K562 (cell line): Measurements from ENCODE around the gene RTP3. TPM values are rescaled to one million over a fixed set of nuclear protein-coding genes. Genes with fewer than 3 reads are reported as not detected.

Experiments used
- ATAC-seq: fragments of 200-7000 bp; cut with Tn5 transposase; 3 replicates; pipeline ENCODE4 v1.9.1; 2020; ENCODE audit warnings: moderate library complexity
- BruUV-seq: library from RNA; stranded (reverse); fragments of 400-500 nt; replicated peaks from 2 replicates; lab custom pipeline; 2021; lab: Mats Ljungman, UMichigan
- CTCF ChIA-PET: fragments of 300-600 bp; formaldehyde crosslinking; extraction: SDS; loops from one replicate; lab custom pipeline; 2021; ENCODE audit warnings: low intra/inter-chr PET ratio; lab: Yijun Ruan, JAX
- POLR2A ChIA-PET: fragments of 300-600, 350-650 bp; sonication (Branson Sonifier 250); formaldehyde crosslinking; extraction: SDS; loops from one replicate; lab custom pipeline; 2021; ENCODE audit warnings: antibody characterized with exemption, inconsistent platforms; lab: Yijun Ruan, JAX
- DNase-seq, 4 experiments: peaks; one replicate each; pipeline versions ENCODE4 v3.0.0 to v3.0.0-alpha.2; 2011 to 2018; ENCODE audit warnings: low spot score in 3 of 4, mixed read lengths in 3 of 4; ENCODE audit errors: extremely low read depth in 1 of 4
- FAIRE-seq: peaks from 2 replicates; lab custom pipeline; 2011; peaks lifted over from hg19 to GRCh38; lab: Jason Lieb, UNC
- H2AFZ ChIP-seq: 2 replicates; pipeline ENCODE4 v1.6.0; 2011; ENCODE audit warnings: low read depth, low read length, control low read depth, inconsistent platforms
- H3K27ac ChIP-seq: fragments of 200-600 bp; 3 replicates; pipeline ENCODE4 v1.8.0; 2011; ENCODE audit warnings: low read depth, mild to moderate bottlenecking, control low read depth, inconsistent platforms, low read length, moderate library complexity, mixed read lengths; ENCODE audit errors: extremely low read depth
- H3K27me3 ChIP-seq, 2 experiments: fragments of 300-600 bp in 1 of 2; 2 replicates in 1 of 2; 3 replicates in 1 of 2; pipeline versions ENCODE4 v1.6.0 to v1.8.0; 2011; ENCODE audit warnings: inconsistent platforms in 2 of 2, low read length in 2 of 2, mild to moderate bottlenecking in 1 of 2, mixed read lengths in 1 of 2, moderate library complexity in 1 of 2; ENCODE audit not compliant: control insufficient read depth in 2 of 2, insufficient read depth in 2 of 2
- H3K36me3 ChIP-seq: fragments of 300-600 bp; 3 replicates; pipeline ENCODE4 v1.8.0; 2011; ENCODE audit warnings: mild to moderate bottlenecking, low read length, inconsistent platforms; ENCODE audit not compliant: control insufficient read depth, insufficient read depth
- H3K4me1 ChIP-seq, 2 experiments: fragments of 200-600 bp in 1 of 2; replicated peaks in 1 of 2; 2 replicates in 1 of 2; 3 replicates in 1 of 2; pipeline versions ENCODE4 v1.5.1 to v1.8.0; 2011; ENCODE audit warnings: inconsistent platforms in 2 of 2, low read length in 2 of 2, mild to moderate bottlenecking in 1 of 2, mixed read lengths in 1 of 2, moderate library complexity in 1 of 2; ENCODE audit not compliant: control insufficient read depth in 2 of 2, insufficient read depth in 2 of 2
- H3K4me2 ChIP-seq: 2 replicates; pipeline ENCODE4 v1.6.1; 2011; ENCODE audit warnings: low read length, control low read depth, inconsistent platforms, mixed read lengths; ENCODE audit not compliant: insufficient read depth
- H3K4me3 ChIP-seq: fragments of 200-600 bp; sonication (generic), shearing (Covaris generic); 2 replicates; pipeline ENCODE4 v1.5.1; 2016; ENCODE audit warnings: control low read depth, inconsistent platforms
- H3K79me2 ChIP-seq: fragments of 200-600 bp; 3 replicates; pipeline ENCODE4 v1.8.0; 2011; ENCODE audit warnings: low read length, inconsistent platforms; ENCODE audit not compliant: control insufficient read depth, insufficient read depth
- H3K9ac ChIP-seq, 2 experiments: 2 replicates each; pipeline versions ENCODE4 v1.6.0 to v1.6.1; 2011; ENCODE audit warnings: low read depth in 2 of 2, low read length in 2 of 2, control low read depth in 1 of 2, inconsistent platforms in 1 of 2, mild to moderate bottlenecking in 1 of 2, mixed read lengths in 1 of 2; ENCODE audit not compliant: insufficient read depth in 1 of 2
- H3K9me1 ChIP-seq: one replicate; pipeline ENCODE4 v1.6.0; 2011; ENCODE audit warnings: inconsistent platforms, mild to moderate bottlenecking, low read length, moderate library complexity; ENCODE audit not compliant: control insufficient read depth, insufficient read depth
- H3K9me3 ChIP-seq: replicated peaks from 2 replicates; pipeline ENCODE4 v1.5.1; 2011; ENCODE audit warnings: low read depth, low read length, inconsistent platforms; ENCODE audit not compliant: control insufficient read depth, insufficient read depth
- H4K20me1 ChIP-seq: replicated peaks from 2 replicates; pipeline ENCODE4 v1.6.1; 2011; ENCODE audit warnings: low read length, inconsistent platforms, mixed read lengths; ENCODE audit not compliant: control insufficient read depth, insufficient read depth
- CBX5 ChIP-seq: IDR thresholded peaks from 2 replicates; pipeline ENCODE4 v1.6.1; 2014; ENCODE audit warnings: low read depth, borderline replicate concordance
- CEBPB ChIP-seq: fragments of 450-650 bp; IDR thresholded peaks from 2 replicates; pipeline ENCODE4 v1.6.1; 2016; ENCODE audit warnings: missing genetic modification characterization, missing compliant biosample characterization
- CEBPG ChIP-seq, 3 experiments: fragments of 200-800 bp in 1 of 3; sonication (Bioruptor generic) in 1 of 3; sonication (generic) in 1 of 3; formaldehyde crosslinking in 1 of 3; IDR thresholded peaks in 2 of 3; conservative IDR thresholded peaks in 1 of 3; 2 replicates each; pipeline versions ENCODE4 v1.6.1 to v1.8.0; 2016 to 2022; ENCODE audit warnings: missing compliant biosample characterization in 2 of 3, missing genetic modification characterization in 2 of 3, mild to moderate bottlenecking in 1 of 3, missing genetic modification reagents in 1 of 3
- COPS2 ChIP-seq: fragments of 450-650 bp; conservative IDR thresholded peaks from 2 replicates; pipeline ENCODE4 v1.6.1; 2016; ENCODE audit warnings: mild to moderate bottlenecking, moderate library complexity
- DPF2 ChIP-seq: fragments of 450-650 bp; IDR thresholded peaks from 2 replicates; pipeline ENCODE4 v1.6.1; 2016
- HSF4 ChIP-seq: fragments of 250-450 bp; sonication (Bioruptor Pico); IDR thresholded peaks from 2 replicates; pipeline ENCODE4 v2.1.2; 2022; ENCODE audit warnings: mild to moderate bottlenecking, moderate library complexity, borderline replicate concordance
- MAZ ChIP-seq, 2 experiments: fragments of 450-650 bp in 1 of 2; sonication (generic) in 1 of 2; formaldehyde crosslinking; IDR thresholded peaks in 1 of 2; conservative IDR thresholded peaks in 1 of 2; 2 replicates each; pipeline versions ENCODE4 v1.4.0 to v1.5.0; 2020; ENCODE audit warnings: mild to moderate bottlenecking in 1 of 2, missing genetic modification reagents in 1 of 2
- MCM7 ChIP-seq, 2 experiments: fragments of 450-650 bp; IDR thresholded peaks; 2 replicates each; pipeline ENCODE4 v1.6.1; 2016 to 2018
- MEF2A ChIP-seq: IDR thresholded peaks from 2 replicates; pipeline ENCODE4 v1.6.1; 2011; ENCODE audit warnings: low read depth, mild to moderate bottlenecking, low read length, moderate library complexity; ENCODE audit not compliant: control insufficient read depth
- NFATC3 ChIP-seq: fragments of 450-650 bp; IDR thresholded peaks from 2 replicates; pipeline ENCODE4 v1.6.1; 2017; ENCODE audit warnings: mild to moderate bottlenecking
- NFIX ChIP-seq: fragments of 250-450 bp; sonication (Bioruptor Pico); IDR thresholded peaks from 2 replicates; pipeline ENCODE4 v1.4.0; 2020; ENCODE audit warnings: low read depth, mild to moderate bottlenecking, moderate library complexity
- NR2C1 ChIP-seq, 2 experiments: fragments of 450-650 bp; IDR thresholded peaks; 2 replicates each; pipeline ENCODE4 v1.6.1; 2017; ENCODE audit warnings: mild to moderate bottlenecking in 2 of 2, antibody characterized with exemption in 1 of 2, inconsistent platforms in 1 of 2, missing compliant biosample characterization in 1 of 2, missing genetic modification characterization in 1 of 2
- SPI1 ChIP-seq: IDR thresholded peaks from 2 replicates; pipeline ENCODE4 v1.6.1; 2011; ENCODE audit warnings: low read depth, low read length, control low read depth, borderline replicate concordance
- TRIM24 ChIP-seq, 2 experiments: fragments of 450-650 bp; IDR thresholded peaks; 2 replicates each; pipeline ENCODE4 v1.6.1; 2016
- ZKSCAN1 ChIP-seq: fragments of 150-350 bp; IDR thresholded peaks from 2 replicates; pipeline ENCODE4 v1.6.1; 2016; ENCODE audit warnings: low read depth, low read length
- ZNF384 ChIP-seq: IDR thresholded peaks from 2 replicates; pipeline ENCODE4 v1.6.1; 2012; ENCODE audit warnings: low read depth, low read length, improper control_type of control experiment
- ZNF695 ChIP-seq: fragments of 450-650 bp; formaldehyde crosslinking; IDR thresholded peaks from 2 replicates; pipeline ENCODE4 v1.4.0; 2020; ENCODE audit warnings: mild to moderate bottlenecking, moderate library complexity
- ZNF785 ChIP-seq: fragments of 250-450 bp; sonication (Bioruptor Pico); IDR thresholded peaks from 2 replicates; pipeline ENCODE4 v1.4.0; 2020; ENCODE audit warnings: mild to moderate bottlenecking
- WGBS: fragments of 100-300 bp; shearing (Covaris generic); methylation state at CpG from one replicate; pipeline ENCODE4 v1.1.6; 2016; ENCODE audit warnings: low coverage, mixed read lengths; ENCODE audit not compliant: insufficient coverage; ENCODE audit errors: missing lambda C conversion rate; 5-methylcytosine and 5-hydroxymethylcytosine counted together
- in situ Hi-C: fragments of 300-500 bp; cut with MboI; formaldehyde crosslinking; loops from 4 replicates; pipeline ENCODE4 v1.15.0; 2018; ENCODE audit warnings: inconsistent platforms, mixed read lengths
- intact Hi-C: fragments of 100-400 bp; cut with micrococcal nuclease; formaldehyde crosslinking; loops from 2 replicates; pipeline ENCODE4 v1.14.2; 2022
- polyA plus RNA-seq, 8 experiments: library from polyadenylated mRNA; depleted of rRNA in 4 of 8; stranded (reverse) in 5 of 8; unstranded in 3 of 8; fragments of >200 nt; fragmentation: Nextera tagmentation in 2 of 8; fragmentation: Illumina TruSeq in 1 of 8; extraction: Ambion mirVana in 2 of 8; extraction: Trizol in 1 of 8; gene quantifications; 2 replicates each; pipeline versions ENCODE4 v1.2.1 to v1.2.3, GENCODE V29; 2011 to 2014; ENCODE audit warnings: inconsistent platforms in 1 of 8, missing spikeins in 1 of 8
- total RNA-seq, 7 experiments: library from RNA; depleted of rRNA in 6 of 7; stranded (reverse); fragments of >200 nt in 6 of 7; fragmentation: Illumina TruSeq in 2 of 7; extraction: Trizol in 2 of 7; gene quantifications; 2 replicates each; pipeline versions ENCODE4 v1.2.1 to v1.2.3, GENCODE V29; 2011 to 2021; ENCODE audit warnings: low replicate concordance in 1 of 7
- TF ChIP-seq, protein P1 (sequence below): IDR thresholded peaks from 2 replicates; pipeline ENCODE4 v1.6.1; 2016; ENCODE audit warnings: missing genetic modification characterization, missing compliant biosample characterization
- TF ChIP-seq, protein P2 (sequence below): fragments of 450-650 bp; IDR thresholded peaks from 2 replicates; pipeline ENCODE4 v1.6.1; 2016; ENCODE audit warnings: low read depth, mild to moderate bottlenecking, moderate library complexity
- TF ChIP-seq, protein P3 (sequence below), 2 experiments: fragments of 450-650 bp in 1 of 2; sonication (generic) in 1 of 2; formaldehyde crosslinking in 1 of 2; IDR thresholded peaks in 1 of 2; conservative IDR thresholded peaks in 1 of 2; 2 replicates each; pipeline versions ENCODE4 v1.6.1 to v1.8.1; 2016 to 2023; ENCODE audit warnings: mild to moderate bottlenecking in 2 of 2, moderate library complexity in 2 of 2, inconsistent platforms in 1 of 2, missing genetic modification reagents in 1 of 2

The RTP3 gene
- total and polyA plus RNA-seq, 9 of the 15 experiments (the other 6 are each of a cell fraction or from before 2014, with no cell fraction given): not detected

DNA sequence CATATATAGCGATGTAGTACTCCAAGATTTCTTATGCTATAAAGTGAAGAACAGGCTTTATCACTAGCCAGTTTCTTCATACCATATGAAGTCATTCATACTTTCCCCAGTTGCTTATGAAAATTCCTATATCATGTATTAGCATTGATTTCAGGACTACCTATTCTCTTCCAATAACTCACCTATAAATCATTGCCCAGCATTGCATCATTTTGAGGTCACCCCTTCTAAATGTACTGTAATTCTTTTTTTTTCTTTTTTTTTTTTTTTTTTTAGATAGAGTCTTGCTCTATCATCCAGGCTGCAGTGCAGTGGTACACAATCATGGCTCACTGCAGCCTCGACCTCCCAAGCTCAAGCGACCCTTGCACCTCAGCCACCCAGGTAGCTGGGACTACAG lies 27.1 kb downstream of the RTP3 start:
- no peaks in the 10 kb centered on the region for H3K79me2 ChIP-seq
- H3K9me3 ChIP-seq: no peaks in the 10 kb centered on the region
- in situ Hi-C loops: no loop called here
- ChIA-PET POLR2A (interaction anchor here (1.7 to 1.8 kb wide), 2 partner anchors 10 to 13 kb away, joined by 5 to 6 read pairs; no protein-coding TSS in a partner anchor), CTCF (no interaction called here)
- H3K4me2 ChIP-seq: no peak overlapping the region
- no peaks in the 10 kb centered on the region for H4K20me1 ChIP-seq
- no peak for ATAC-seq
- no peak overlapping the region for H3K4me3 ChIP-seq
- H3K9ac ChIP-seq: no peak overlapping the region
- no peaks in the 10 kb centered on the region for H3K9me1 ChIP-seq
- DNase-seq: no peak
- no peaks in the 10 kb centered on the region for H3K27me3 ChIP-seq
- FAIRE-seq: no peak
- no peaks in the 10 kb centered on the region for H3K36me3 ChIP-seq
- no peak overlapping the region for H3K27ac ChIP-seq
- no peak overlapping the region for H2AFZ ChIP-seq
- peaks cover 5 to 8% of the 10 kb centered on the region in 2 experiments; a peak in 3 of 5 replicates for H3K4me1 ChIP-seq
- BruUV-seq: no TSS peak
- WGBS: 61% methylated on average over 3 of the region's 3 CpGs
- intact Hi-C loops: no loop called here
- TF ChIP-seq CEBPB: peak; percentile 39; the same call in 1 of the 2 replicates
- TF ChIP-seq NFIX (CRISPR knock-in tag): no peak
- TF ChIP-seq MEF2A: no peak
- TF ChIP-seq ZNF695 (CRISPR knock-in tag): no peak
- TF ChIP-seq ZKSCAN1: no peak
- TF ChIP-seq ZNF785 (CRISPR knock-in tag): no peak
- TF ChIP-seq NR2C1 (IDR thresholded peaks at IDR 0.05): no peak
- no peak for TF ChIP-seq NR2C1 (tag; IDR thresholded peaks at IDR 0.05)
- TF ChIP-seq SPI1: no peak
- TF ChIP-seq, protein P1, sequence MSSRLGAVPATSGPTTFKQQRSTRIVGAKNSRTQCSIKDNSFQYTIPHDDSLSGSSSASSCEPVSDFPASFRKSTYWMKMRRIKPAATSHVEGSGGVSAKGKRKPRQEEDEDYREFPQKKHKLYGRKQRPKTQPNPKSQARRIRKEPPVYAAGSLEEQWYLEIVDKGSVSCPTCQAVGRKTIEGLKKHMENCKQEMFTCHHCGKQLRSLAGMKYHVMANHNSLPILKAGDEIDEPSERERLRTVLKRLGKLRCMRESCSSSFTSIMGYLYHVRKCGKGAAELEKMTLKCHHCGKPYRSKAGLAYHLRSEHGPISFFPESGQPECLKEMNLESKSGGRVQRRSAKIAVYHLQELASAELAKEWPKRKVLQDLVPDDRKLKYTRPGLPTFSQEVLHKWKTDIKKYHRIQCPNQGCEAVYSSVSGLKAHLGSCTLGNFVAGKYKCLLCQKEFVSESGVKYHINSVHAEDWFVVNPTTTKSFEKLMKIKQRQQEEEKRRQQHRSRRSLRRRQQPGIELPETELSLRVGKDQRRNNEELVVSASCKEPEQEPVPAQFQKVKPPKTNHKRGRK: no peak
- peak; percentile 36; the same call in 1 of the 2 replicates for TF ChIP-seq CEBPG (CRISPR knock-in tag; IDR thresholded peaks at IDR 0.05)
- peak; percentile 49 to 70 for TF ChIP-seq CEBPG (tag; conservative IDR thresholded peaks at IDR 0.05 in 1 of 2, IDR thresholded peaks at IDR 0.05 in 1 of 2)
- no peak for TF ChIP-seq HSF4
- TF ChIP-seq NFATC3: no peak
- 0 out of 2 replicates have a peak, but pooled peaks have one; percentile 12 for TF ChIP-seq ZNF384
- TF ChIP-seq, protein P2, sequence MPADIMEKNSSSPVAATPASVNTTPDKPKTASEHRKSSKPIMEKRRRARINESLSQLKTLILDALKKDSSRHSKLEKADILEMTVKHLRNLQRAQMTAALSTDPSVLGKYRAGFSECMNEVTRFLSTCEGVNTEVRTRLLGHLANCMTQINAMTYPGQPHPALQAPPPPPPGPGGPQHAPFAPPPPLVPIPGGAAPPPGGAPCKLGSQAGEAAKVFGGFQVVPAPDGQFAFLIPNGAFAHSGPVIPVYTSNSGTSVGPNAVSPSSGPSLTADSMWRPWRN: 0 out of 2 replicates have a peak, but pooled peaks have one; percentile 21
- TF ChIP-seq, protein P3, sequence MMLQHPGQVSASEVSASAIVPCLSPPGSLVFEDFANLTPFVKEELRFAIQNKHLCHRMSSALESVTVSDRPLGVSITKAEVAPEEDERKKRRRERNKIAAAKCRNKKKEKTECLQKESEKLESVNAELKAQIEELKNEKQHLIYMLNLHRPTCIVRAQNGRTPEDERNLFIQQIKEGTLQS (IDR thresholded peaks at IDR 0.05): peak; percentile 69
- TF ChIP-seq, protein P3 (CRISPR knock-in tag; conservative IDR thresholded peaks at IDR 0.05): no peak
- peak; percentile 32 to 69; a peak in 3 of 4 replicates for TF ChIP-seq TRIM24 (IDR thresholded peaks at IDR 0.05)
- no peak for TF ChIP-seq MCM7 (IDR thresholded peaks at IDR 0.05)
- TF ChIP-seq MAZ (CRISPR knock-in tag; conservative IDR thresholded peaks at IDR 0.05 in 1 of 2, IDR thresholded peaks at IDR 0.05 in 1 of 2): no peak
- TF ChIP-seq DPF2: no peak
- TF ChIP-seq COPS2: no peak
- TF ChIP-seq CBX5: no peak
